Astrocyte of the hippocampus (primary cell): Measurements from ENCODE around the gene MMP17.

Source experiments
- DNase-seq: peaks from one replicate; pipeline ENCODE4 v3.0.0; 2011; ENCODE audit warnings: low read depth, low spot score

MMP17 gene

DNA sequence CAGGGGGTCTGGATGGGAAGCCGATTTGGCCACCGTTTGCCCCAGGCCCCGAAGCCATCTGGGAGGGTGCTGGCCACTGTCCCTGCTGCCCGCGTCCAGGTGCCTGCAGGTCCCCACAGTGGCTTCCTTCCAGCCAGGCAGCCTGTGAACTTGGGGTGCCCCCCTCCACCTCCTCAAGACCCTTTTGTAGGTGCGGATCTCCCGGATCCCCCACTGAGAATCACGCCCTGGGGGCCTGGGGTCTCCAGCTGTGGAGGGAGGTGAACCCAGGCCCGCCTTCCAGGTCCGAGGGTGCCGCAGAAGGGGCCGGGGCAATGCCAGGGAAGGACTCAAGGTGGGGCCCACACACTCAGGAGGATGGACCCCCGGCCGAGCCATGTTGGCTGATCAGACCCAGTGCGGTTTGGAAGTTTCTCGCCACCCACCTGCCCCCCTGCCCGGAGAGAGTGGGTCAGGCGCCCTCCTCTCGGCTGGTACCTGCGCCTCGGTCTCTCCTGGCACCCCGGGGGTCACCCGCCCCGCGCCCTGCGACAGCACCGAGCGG is 1.7 kb downstream of the MMP17 start:
- DNase-seq: no peak

GRCh38 chr12:131830335-131830913 is 2.2 kb downstream of the MMP17 start:
- DNase-seq: peak; percentile 93

DNA sequence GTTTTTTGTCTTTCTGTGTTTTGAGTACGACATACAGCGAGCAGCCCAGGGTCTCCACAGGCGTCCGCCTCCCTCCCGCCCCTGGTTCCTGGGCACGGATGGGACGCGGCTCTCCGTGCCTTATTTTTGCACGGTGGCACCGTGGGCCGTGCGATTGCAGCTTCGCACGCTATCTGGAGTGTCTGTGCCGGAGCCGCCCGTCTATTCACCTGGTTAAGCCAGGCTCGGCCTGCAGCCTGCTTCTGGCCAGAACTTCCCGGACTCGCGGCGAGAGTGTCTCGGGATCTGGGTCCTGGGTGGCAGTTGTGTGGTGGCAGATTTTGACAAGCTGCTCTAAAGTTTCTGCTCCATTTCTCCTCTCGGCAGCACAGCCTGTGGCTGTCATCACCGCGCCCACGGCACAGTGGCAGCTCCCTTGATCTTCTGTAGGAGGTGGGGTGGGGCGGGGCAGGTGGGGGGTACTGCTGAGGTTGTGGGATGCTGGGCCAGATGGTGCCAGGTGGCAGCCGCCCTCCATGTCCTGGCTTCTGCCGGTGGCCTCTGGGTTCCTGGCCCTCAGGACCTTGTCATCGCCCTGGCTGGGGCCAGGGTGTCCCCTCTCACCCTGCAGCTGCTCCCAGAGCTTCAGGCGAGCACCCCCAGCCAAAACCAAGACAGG is 2.9 kb downstream of the MMP17 start:
- DNase-seq: peak; percentile 46

DNA sequence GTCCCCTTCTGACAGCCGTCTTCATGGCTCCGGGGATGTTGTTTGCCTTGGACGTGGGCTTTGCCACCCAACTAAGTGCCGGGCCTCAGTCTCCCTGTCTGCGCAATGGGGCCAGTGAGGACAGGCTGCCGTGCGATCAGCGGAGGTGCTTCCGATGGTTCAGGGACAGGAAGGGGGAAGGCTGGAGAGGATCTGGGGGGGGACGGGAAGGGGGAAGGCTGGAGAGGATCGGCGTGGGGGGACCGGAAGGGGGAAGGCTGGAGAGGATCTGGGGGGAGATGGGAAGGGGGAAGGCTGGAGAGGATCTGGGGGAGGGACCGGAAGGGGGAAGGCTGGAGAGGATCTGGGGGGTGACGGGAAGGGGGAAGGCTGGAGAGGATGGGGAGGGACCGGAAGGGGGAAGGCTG is 3.4 kb downstream of the MMP17 start:
- peak; percentile 26 for DNase-seq

GRCh38 chr12:131832321-131833231 is 4.4 kb downstream of the MMP17 start:
- DNase-seq: no peak

DNA sequence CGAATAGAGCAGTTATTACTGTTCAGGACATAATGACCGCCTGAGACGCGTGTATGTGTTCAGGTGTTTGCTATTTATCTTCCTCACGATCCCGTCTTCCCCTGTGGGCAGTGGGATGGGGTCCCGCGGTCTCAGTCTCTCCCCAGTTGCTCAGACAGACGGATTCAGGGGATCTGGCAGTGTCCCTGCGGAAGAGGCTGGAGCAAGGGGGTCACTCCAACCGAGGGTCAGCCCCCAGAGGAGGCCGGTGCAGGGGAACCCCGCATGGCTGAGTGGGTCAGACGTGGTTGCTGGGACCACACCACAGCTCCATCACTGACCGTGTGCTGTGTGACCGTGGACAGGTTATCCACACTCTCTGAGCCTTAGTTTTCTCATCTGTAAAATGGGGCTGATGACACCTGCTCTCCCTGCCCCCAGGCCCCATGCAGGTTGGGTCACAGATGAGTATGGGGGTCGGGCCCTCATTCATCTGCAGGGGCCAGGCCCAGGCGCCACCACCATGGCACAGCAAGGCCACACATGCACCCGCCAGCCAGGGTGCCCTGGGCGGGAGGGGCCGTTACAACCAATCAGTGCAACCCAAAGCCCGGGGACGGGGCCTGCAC is 5.2 kb downstream of the MMP17 start:
- no peak for DNase-seq

DNA sequence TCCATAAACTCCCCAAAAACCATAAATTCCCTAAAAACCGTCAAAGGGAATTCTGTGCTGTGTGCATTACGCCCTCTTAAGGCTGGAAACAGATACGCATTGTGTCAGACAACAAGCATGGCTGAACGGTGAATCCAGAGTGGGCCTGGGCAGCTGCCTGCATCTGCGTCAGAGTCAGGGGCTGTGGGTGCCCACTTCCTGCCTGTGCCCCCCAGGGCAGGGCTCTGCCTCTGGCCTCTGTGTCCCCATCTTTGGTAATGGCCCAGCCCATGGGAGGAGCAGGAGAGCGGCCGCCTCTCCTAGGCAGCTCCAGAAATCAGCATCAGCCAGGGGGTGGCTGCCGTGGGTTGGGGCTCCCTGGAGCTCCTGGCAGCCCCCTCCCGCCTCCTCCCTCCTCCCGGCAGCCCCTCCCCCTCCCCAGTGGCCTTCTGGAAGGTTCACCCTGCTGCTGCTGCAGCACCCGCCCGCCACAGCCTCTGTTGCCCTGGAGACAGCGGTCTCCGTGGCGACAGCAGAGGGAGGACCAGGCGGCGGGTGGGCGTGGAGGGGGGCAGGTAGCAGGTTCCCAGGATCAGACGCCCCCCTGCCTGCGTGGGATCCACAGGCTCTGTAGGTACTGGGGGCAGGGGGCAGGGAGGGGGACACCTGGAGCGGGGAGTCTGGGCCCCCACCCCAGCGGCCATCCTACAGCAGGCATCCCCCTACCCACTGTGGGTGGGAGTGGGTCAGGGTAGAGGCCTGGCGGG is 5.9 kb downstream of the MMP17 start:
- DNase-seq: peak; percentile 51

DNA sequence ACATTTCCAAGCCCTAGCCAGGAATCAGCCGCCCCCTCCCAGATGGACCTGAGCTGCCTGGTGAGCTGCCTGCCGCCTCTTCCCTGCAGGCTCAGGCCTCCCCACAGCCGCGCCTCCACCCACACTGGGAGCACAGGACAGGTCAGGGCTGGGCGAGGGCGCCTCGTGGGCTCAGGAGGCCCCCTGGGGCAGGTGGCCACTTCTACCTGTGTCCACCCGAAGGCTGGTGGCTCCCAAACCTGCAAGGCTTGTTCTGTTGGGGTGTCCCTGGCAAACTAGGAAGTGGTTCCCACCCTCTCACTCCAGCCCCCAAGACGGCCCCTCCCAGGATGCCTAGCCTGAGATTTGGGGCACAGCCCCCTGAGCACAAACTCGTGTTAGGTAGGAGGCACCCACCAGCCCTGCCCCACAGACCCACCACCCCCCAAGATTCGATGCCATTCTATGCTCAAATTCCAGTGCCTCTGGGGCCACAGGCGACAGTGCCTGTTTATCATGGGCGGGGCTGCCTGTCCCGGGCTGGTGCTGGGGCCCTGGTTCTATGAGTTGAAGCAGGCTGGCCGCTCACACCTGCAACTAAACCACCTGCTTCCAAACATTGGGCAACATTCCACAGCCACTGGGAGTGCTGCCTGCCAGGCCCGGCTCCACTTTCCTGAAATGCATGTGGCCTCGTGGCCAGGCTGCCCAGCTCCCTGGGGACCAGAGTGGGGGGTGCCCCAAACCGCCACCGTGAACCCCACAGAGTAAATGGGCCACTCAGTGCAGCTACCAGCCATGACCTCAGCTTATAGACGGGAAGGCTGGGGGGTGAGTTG is 6.8 kb downstream of the MMP17 start:
- DNase-seq: no peak

DNA sequence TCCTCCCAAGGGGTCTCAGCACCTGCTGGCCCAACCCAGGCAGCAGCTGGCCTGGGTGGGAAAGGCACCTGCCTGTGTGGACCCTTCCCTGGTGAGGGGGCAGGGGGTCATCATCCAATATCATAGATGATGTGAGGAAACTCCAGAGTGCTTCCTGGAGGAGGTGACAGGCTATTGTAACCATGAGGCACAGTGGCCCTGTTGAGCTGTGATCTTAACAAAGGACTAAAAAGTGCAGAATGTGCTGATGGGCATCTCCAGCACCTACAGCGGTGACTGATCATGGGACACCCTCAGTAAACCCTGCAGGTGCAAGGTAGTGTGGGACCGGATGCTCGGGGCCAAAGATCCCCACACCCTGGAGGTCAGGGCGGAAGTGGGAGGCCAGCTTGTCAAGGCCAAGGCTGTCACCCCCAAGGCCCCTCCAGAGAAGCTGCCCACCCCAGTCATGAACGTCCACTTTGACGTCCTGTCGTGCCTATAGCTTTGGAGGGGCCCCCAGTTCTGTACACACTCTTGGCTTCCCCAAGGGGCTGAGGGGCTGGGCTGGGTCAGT is 7.5 kb downstream of the MMP17 start:
- DNase-seq: no peak

- DNase-seq: peak; percentile 33
Measured at GRCh38 chr12:131836193-131836592, 8.0 kb downstream of the MMP17 start.

DNA sequence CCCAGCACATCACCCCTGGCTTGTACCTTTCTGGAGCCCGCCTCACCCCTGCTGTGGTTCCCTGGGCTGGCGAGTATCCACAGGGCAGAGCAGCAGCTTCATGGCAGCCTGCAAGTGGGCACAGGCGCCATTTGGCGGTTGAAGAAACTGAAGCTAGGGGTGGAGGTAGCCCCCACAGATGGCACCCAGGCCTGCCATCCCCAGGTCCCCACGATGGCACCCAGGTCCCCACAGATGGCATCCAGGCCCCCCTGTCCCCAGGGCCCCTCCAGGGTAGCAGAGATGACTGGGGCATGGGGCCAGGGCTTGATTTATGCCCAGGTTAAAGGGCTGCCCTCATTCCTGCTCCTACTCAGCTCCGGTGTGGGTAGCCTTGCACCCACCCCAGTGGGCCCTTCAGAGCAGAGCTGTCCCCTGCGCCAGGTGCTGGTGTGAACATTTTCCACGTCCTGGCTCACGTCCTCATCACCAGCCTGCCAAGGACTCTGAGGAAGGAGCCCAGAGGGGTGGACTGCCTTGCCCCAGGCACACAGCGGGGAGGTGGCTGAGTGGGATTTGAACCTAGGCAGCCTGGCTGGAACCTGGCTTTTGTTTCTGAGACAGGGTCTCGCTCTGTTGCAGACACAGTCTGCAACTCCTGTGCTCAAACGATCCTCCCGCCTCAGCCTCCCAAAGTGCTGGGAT is 8.7 kb downstream of the MMP17 start:
- DNase-seq: no peak

GRCh38 chr12:131840643-131841416 is 12.6 kb downstream of the MMP17 start:
- DNase-seq: no peak

DNA sequence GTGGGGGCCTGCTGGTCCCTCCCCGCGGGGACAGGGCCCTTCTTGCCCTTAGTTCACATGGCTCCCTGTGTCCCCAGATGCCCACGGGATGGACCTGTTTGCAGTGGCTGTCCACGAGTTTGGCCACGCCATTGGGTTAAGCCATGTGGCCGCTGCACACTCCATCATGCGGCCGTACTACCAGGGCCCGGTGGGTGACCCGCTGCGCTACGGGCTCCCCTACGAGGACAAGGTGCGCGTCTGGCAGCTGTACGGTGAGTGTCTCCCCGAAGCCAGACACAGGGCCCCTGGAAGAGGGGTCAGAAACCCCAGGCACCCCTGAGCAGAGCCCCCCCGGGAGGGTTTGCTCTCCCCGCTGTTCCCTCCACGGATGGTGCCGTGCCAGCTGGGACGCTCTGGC is 13.4 kb downstream of the MMP17 start:
- DNase-seq: no peak

DNA sequence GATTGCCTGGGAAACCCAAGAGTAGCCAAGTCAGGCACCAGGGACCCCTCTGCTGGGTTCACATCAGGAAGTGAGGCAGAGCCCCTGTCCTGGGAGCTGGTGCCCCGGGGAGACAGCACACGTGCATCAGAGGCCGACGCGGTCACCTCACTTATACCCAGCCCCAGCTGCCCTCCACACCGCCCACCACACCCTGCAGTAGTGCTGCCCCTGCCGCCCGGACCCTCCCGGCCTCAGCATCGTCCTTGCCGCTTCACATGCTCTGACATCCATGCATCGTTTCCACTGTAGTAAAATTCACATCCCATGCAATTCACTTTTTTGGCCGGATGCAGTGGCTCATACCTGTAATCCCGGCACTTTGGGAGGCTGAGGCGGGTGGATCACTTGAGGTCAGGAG is 14.0 kb downstream of the MMP17 start:
- DNase-seq: no peak

- DNase-seq: no peak
Measured at GRCh38 chr12:131843527-131843926, 15.3 kb downstream of the MMP17 start.

DNA sequence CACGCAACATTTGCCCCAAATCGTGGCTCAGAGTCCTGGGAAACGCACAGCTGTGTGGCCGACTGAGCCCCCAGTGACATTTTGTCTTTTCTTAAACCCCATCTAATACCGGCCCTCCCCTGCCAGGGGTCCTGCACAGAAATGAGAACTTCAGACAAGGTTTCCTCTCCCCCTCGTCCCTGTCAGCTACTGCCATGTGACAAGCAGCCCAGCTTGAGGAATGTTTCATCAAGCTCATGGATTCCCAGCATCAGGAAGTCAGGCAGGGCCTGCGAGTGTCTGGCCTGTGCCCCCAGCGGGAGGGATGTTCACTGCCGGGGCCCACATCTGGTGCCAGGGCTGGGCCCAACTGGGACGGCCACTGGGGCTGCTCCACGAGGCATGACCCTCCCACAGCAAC is 15.9 kb downstream of the MMP17 start:
- no peak for DNase-seq

DNA sequence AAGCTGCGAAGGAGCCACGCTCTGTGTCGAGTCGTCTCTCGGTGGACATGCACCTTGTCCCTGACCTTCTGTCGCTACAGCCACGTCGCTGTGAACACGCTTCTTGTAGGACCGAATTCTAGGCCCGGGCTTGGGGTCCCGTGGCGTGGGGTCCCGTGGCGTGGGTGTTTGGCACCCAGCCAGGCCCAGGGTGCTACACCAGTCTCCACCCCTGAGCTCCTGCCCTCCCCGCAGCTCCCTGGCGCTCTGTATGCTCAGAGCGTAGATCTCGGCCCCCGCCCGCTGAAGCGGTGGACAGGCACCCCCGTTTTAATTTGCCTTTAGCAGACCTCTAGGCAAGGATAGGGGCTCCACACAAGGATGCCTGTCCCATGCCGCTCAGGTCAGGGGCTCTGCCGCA is 16.5 kb downstream of the MMP17 start:
- DNase-seq: no peak

DNA sequence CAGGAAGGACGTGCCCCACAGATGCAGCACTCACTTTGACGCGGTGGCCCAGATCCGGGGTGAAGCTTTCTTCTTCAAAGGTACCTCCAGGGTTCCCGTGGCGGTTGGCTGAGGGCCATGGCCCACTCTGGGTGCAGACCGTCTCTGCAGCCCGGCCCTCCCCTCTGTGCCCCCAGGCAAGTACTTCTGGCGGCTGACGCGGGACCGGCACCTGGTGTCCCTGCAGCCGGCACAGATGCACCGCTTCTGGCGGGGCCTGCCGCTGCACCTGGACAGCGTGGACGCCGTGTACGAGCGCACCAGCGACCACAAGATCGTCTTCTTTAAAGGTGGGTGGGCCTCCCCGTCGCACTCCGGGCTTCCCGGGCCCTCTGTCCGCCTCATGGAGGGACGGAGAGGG is 16.9 kb downstream of the MMP17 start:
- DNase-seq: no peak

GRCh38 chr12:131847456-131847855 is 19.3 kb downstream of the MMP17 start:
- no peak for DNase-seq
